Measurements from ENCODE around the gene ARHGEF2.

The ARHGEF2 gene

GRCh38 chr1:155904261-155904660 is 74.1 kb downstream of the ARHGEF2 start:
- DNase-seq: no peak

GRCh38 chr1:155900161-155900560 is 78.2 kb downstream of the ARHGEF2 start:
- no peak for DNase-seq

GRCh38 chr1:155899683-155900082 is 78.7 kb downstream of the ARHGEF2 start:
- DNase-seq: no peak

GRCh38 chr1:155898888-155899287 is 79.5 kb downstream of the ARHGEF2 start:
- no peak for DNase-seq

- no peak for DNase-seq
Observed at GRCh38 chr1:155897746-155898145, 80.6 kb downstream of the ARHGEF2 start.
